Measurements from ENCODE around the gene MTCL1.

Gene MTCL1

DNA sequence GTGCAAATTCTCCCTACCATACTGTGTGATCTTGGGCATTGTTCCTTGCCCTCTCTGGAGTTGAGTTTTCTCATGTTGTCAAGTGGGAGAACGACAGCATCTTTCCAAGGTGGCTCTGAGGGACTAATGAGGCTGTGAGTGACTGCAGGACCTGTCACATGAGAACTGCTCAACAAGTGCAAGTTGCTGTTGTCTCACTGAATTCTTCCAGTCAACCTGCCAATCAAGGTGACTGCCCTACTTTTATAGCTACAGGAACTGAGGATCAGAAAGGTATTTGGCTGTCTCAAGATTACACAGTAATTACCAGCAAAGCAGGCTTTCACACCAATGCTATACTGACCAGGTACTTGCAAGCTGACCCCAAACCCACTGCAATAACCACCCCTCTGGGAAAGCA lies 137.6 kb downstream of the MTCL1 start:
- DNase-seq: no peak

GRCh38 chr18:8844721-8845148 lies 139.4 kb downstream of the MTCL1 start:
- peak; percentile 98 for DNase-seq

- no peak for DNase-seq
Observed at GRCh38 chr18:8845506-8845905, 140.2 kb downstream of the MTCL1 start.

- no peak for DNase-seq
Observed at GRCh38 chr18:8847066-8847755, 141.9 kb downstream of the MTCL1 start.

- DNase-seq: no peak
Observed at GRCh38 chr18:8847900-8848299, 142.5 kb downstream of the MTCL1 start.

DNA sequence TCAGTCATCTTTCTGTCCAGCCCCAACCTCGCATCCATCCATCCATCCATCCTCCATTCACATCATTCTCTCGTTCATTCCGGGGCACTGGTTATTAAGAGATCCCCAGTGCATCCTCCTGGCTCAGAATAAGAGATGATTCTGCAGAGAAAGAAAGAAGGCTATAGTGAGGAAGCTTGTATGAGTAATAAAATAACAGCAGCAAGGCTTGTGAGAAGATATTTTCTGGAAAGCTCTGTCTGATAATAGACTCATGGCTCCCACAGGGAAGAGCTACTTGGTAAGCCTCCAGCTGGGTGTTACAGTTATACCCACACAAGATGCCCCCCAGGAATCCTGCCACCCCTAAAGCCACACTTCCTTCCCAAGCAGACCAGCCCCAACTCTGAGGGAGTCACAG lies 143.2 kb downstream of the MTCL1 start:
- DNase-seq: no peak

- DNase-seq: no peak
Observed at GRCh38 chr18:8849696-8850095, 144.3 kb downstream of the MTCL1 start.

- no peak for DNase-seq
Observed at GRCh38 chr18:8851659-8852058, 146.3 kb downstream of the MTCL1 start.

DNA sequence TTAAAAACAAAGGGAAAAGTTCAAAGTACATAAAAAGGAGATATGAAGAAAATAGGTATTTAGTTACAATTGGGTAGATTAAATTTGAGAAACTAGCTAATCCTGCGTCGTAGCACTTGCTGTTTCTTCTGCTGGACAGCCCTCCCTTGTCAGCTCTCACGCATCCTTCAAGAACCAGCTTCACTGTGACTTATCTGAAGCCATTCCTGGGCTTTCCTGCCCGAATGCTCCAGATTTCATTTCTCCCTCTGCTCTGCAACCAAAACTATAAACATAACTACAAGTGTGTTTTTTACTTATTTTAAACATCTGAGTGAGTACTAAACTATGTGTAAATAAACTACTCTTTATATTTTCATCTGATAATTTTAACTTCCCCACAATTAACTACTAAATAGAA lies 149.2 kb downstream of the MTCL1 start:
- no peak for DNase-seq

- DNase-seq: no peak
Observed at GRCh38 chr18:8854962-8855361, 149.6 kb downstream of the MTCL1 start.

DNA sequence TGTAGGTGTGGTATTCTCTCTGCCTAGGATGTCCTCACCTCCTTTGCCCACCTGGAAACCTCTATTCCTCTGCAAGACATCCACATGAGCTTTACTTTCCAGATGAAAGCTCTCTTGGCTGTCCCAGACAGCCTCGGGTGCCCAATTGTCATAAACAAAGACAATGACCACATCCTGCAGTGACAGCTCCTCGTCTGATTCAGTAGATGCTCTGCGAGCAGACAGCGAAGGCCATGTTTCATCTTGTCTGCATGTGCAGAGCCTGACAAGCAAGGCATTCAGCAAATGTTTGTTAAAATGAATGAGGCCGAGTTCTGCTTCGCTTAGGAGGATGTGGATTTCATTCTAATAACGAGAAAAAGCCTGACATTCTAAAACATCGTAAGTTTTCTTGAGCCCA lies 150.9 kb downstream of the MTCL1 start:
- no peak for DNase-seq

DNA sequence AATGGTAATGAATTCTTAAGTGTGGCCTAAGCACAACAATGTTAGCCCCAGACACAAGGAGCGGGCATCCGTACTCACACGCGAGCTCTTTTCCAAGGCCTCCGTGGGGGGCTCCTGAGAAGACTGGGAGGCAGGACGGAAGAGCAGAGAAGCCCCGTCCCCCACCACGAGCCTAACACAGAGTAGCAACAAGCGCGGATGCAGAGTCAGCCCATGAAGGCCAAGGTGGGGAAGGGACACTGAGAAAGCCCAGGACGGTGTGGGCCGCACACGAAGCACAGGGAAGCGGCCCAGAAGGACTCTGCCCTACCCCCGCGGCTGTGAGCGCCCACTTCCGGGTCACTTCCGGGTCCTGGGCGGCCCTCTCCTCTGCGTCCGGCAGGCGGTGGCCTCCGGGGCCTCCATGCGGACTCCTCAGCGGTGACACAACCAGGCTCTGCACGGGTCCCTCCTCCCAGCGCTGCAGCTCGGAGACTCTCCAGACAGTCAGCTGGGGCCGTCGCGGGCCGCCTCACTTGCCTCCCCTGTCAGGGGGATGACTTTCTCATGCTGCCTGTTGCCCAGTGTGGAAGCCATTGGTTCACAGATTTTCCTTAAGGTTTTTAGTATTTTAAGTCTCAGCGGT lies 151.5 kb downstream of the MTCL1 start:
- no peak for DNase-seq

DNA sequence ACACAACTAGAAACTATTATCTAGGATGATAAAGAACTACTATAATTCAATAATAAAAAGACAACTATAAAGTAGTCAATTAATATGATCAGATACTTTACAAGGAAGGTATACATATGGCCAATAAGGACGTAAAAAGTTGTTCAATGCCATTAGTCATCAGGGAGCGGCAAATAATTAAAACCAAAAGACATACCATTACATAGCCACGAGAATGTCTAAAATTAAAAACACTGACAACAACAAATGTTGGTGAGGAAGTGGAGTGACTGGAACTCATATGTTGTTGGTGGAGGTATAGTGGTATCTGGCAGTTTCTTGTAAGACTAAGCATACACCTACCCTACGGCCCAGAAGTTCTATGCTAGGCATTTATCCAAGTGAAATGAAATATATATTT lies 152.4 kb downstream of the MTCL1 start:
- no peak for DNase-seq

DNA sequence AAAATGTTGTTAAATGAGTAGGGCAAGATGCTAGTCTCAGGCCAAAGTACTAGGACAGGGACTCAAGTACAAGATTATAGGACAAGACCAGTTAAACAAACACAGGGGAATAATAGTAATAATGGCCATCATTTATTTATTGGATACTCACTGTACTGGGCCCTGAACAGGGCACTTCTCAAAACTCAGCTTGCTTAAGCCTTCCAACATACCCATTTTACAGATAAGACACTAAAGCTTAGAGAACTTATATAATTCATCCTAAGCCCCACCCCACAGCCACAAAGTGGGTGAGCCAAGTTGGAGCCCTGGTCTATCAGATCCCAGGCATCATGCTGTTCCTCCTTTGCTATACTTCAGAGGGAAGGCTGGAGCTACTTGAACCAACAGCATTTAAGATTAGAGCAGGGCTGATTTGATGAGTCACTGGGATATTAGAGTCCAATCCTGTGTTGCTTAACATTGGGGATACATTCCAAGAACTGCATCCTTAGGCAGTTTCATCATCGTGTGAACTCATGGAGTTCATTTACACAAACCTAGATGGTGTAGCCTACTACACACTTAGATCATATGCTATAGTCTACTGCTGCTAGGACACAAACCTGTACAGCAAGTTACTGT lies 153.6 kb downstream of the MTCL1 start:
- DNase-seq: no peak

DNA sequence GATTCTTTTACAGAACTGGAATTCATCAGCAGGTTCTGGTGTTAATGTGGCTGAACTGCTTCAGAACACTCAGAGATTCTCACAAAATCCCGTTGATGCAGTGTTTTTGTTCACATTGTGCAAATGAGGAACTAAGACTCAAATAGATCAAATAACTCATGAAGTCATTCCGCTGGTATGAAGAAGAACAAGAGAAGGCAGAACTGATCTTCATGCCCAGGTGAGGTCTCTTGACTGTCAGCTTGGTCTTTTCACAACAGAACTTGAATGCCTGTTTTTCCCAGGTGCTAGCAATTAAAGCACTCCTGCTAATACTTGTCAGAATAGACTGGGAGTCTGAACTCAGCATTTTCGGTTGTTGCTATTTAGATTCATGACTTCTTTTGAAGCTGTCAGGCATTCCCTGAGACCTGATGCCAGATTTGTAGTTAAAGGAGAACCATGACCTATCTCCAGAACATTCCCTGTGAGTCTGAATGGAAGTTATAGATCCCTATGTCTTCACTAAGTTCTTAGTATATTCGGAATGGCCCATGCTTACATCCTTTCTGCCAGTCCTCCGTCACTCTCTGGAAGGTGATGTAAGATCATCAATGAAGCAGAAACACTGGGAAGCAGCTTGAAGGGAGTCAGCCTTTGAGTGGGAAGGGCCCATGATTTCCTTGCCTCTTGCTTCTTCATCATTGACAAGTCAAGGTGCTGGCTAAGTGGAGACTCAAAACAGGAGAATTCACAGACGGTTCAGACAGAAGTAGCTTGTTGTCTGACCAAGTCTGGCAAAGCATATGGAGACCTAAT lies 155.7 kb downstream of the MTCL1 start:
- no peak for DNase-seq

- no peak for DNase-seq
Observed at GRCh38 chr18:8863427-8863826, 158.1 kb downstream of the MTCL1 start.

DNA sequence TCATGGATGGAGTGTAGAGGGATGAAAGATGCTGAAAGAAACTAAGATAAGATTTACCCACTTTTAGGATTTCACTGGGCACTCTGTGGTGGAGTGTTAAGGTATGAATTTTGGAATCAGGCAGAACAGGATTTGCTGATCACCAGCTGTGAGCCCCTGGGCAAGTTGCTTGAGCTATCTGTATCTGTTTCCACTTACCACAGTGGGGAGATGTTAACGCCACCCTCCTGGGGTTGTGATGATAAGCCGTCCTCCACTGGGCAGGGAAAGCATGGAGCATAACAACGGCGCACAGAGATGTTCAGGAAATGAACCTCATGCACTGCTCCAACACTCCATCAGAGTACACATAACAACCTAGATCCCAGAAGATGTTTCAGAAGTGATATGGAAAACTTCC lies 160.6 kb downstream of the MTCL1 start:
- DNase-seq: peak; percentile 39

DNA sequence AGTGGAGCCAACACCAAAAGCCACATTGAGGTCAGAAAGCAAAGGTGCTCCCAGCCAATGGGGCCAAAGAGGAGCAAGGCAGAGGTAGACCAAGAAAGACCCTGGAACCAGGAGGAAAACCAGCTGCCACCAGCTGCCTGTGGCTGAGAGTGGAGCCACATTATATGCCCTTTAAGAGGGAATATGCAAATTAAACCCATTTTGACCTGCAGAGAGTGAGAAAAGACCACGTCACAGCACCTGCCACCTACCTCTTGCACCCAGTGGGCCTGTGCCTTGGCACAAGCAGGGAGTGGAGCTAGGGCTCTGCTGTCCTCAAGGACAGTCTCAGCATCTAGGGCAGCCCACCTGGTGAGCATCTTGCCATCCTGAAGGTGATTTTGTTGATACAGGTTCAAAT lies 161.3 kb downstream of the MTCL1 start:
- DNase-seq: no peak

DNA sequence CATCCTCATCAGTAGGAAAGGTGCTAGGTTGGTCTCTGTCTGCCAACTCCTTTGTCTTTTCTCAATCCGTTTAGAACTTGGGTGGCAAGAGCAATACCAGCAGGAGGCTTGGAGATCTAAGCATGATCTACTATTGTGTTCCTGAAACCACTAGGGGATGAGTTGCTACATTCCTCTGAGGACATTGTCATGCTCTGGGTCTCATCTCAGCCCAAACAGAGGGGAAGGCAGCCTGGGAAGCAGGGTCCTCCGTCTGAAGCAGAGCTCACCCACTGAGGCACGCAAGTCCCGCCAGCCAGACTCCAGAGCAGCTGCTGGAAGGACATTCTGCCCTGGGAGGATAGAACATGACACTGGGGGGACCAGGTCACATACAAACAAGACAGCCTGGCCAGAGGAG lies 162.9 kb downstream of the MTCL1 start:
- no peak for DNase-seq

GRCh38 chr18:8868779-8869415 lies 163.5 kb downstream of the MTCL1 start:
- DNase-seq: no peak

DNA sequence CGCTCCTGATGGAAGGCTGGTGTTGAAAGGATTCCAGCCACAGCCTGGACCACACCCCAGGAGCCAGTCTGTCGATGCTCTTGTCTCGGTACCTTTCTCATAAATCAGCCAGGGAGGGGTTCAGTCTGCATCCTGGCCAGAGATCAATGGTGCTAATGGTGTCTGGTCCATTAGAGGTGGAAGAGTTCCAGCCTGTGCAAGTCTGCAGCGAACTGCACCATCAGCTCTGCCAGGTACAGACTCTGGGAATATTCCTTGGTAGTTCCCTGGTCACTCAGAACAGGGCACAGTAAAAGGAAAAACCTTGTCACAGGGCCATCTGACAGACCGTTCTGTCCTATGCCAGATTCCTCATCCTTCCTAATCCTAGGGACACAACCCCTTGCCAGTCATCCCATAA lies 164.3 kb downstream of the MTCL1 start:
- DNase-seq: peak; percentile 56

DNA sequence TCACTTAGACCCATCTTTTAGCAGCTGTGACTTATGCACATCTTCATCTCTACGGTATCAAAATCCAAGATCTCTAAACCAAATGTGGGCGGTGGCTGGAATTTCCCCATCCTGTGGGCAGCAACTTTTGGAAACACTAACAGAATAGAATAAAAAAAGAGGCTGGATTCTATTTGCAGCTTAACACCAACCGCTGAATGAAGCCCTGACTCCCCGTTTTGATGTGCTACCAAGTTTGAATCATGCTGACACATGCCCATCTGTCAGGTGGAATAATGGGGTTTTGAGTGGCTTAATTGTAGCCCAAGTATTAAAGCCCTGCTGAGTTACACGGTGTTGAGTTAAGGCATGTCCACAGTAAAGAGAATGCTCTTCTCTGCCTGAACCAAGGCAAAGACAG lies 165.2 kb downstream of the MTCL1 start:
- DNase-seq: peak; percentile 78

GRCh38 chr18:8871489-8871888 lies 166.1 kb downstream of the MTCL1 start:
- peak; percentile 86 for DNase-seq
